Activated CD8-positive, alpha-beta memory T cell treated with anti-CD3 and anti-CD28 coated beads for 36 hours (primary cell): ENCODE results near the gene LIMCH1. TPM values are rescaled to one million over a fixed set of nuclear protein-coding genes. Genes with fewer than 3 reads are reported as not detected.

Experiments
- CTCF ChIA-PET: fragments of 350-600 bp; sonication (Branson Sonifier 250); formaldehyde crosslinking; loops from one replicate; lab custom pipeline; 2021; ENCODE audit warnings: antibody characterized with exemption; lab: Charles Lee
- POLR2A ChIA-PET: fragments of 350-600 bp; sonication (Branson Sonifier 250); formaldehyde crosslinking; loops from one replicate; lab custom pipeline; 2021; ENCODE audit warnings: antibody characterized with exemption; lab: Charles Lee
- total RNA-seq, 2 experiments: library from RNA; stranded (reverse); gene quantifications; one replicate each; pipeline ENCODE4 v1.2.3, GENCODE V29; 2021

LIMCH1 gene
- total RNA-seq, 2 experiments from 2014 or later: not detected

DNA sequence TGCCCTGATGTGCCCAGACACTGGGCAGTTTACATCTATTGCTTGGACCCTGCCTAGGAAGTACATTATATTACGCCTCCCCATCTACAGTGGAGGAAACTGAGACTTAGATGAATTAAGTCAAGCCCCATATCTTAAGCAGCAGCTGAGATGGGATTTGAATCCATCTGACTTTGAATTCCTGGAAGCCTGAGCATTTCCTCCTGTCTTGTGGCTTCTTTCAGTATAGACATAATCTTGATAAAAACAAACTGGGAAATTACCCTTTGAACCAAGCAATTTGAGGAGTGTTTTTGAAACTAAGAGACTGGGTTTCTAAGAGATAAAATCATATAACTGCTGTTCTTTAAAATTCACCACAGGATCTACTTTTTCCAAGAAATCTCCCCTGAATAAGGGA, 18.6 kb downstream of the LIMCH1 start:
- ChIA-PET POLR2A (no interaction called here), CTCF (no interaction called here)

GRCh38 chr4:41559940-41560516, 22.1 kb downstream of the LIMCH1 start:
- POLR2A ChIA-PET: no interaction called here
- CTCF ChIA-PET: no interaction called here

DNA sequence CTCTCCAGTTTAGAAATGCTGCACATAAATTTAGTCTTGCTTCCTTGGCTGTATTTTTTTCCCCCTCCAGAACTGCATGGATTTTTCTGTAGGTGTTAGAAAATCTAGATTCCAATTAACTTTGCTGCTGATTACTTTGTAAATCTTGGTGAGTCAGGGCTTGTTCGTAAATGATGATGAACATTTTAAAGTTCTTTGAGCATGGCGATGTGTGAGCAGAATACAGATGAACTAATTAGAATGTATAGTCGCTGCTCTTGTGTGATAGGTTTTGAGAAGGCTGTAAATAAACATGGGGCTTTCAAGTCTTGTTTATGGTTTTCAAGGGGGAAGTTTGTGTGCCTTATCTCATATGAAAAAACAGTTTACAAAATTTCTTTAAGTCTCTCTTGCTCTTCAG, 23.3 kb downstream of the LIMCH1 start:
- POLR2A ChIA-PET: no interaction called here
- CTCF ChIA-PET: no interaction called here

DNA sequence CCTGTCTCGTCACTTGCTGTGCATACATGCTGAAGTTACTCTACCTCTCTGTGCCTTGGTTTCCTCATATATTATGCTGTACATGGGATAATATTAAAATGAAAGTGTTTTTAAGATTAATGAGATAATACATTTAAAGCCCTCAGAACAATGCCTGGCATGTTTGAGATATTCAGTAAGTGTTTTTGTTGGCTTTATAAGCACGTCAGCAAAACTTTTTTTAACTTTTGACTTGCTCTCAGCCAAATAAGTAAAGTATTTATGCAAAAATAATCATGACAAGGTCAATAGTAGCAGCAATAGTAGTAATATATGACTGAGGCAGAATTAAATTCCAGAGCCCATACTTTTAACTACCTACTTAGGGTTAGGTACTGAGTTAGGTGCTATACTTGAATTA, 29.2 kb downstream of the LIMCH1 start:
- ChIA-PET CTCF (no interaction called here), POLR2A (no interaction called here)

GRCh38 chr4:41568363-41568762, 30.4 kb downstream of the LIMCH1 start:
- ChIA-PET POLR2A (no interaction called here), CTCF (no interaction called here)

GRCh38 chr4:41569961-41570360, 32.0 kb downstream of the LIMCH1 start:
- CTCF ChIA-PET: no interaction called here
- POLR2A ChIA-PET: no interaction called here

- ChIA-PET POLR2A (no interaction called here), CTCF (no interaction called here)
Observed at GRCh38 chr4:41571422-41571821, 33.5 kb downstream of the LIMCH1 start.

DNA sequence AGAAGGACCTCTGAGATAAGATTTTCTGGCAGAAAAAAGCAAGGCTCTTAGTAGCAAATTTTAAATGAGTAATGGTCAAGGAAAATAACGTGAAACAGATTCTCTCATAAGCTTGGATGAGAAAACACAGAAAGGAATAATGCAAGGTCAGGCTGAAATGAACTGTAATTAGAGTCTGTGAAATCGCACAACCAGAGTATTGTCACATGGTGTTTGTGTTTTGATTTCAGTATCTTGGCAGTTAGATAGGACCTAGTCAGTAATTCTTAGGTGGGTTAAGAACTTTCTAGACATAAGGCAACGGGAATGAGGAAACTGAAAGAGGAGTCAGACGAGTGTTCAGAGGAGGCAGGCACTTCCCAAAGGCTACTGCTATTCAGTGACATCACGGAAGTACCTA, 34.6 kb downstream of the LIMCH1 start:
- ChIA-PET CTCF (no interaction called here), POLR2A (no interaction called here)

DNA sequence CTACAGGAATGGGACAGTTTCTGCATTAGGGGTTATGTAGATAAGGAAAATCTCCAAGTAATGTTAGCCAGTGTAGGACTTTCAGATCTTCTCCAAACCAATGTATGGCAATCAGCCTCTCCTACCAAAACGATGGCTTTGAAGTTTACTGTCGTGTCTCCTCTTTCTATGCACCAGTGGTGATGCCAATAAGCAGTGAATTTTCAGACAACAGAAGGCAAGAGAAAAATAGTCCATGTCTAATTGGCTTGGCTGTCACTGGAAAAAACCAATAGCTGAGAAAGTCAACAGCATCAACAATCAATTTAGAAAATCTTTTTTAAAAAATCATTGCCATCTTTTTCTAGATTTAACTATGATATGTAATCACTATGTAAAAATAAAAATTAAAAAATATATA, 35.0 kb downstream of the LIMCH1 start:
- CTCF ChIA-PET: no interaction called here

GRCh38 chr4:41573502-41574001, 35.6 kb downstream of the LIMCH1 start:
- ChIA-PET POLR2A (no interaction called here), CTCF (no interaction called here)

More for the DNA sequence above, 35.0 kb downstream of the LIMCH1 start:
- POLR2A ChIA-PET: no interaction called here

DNA sequence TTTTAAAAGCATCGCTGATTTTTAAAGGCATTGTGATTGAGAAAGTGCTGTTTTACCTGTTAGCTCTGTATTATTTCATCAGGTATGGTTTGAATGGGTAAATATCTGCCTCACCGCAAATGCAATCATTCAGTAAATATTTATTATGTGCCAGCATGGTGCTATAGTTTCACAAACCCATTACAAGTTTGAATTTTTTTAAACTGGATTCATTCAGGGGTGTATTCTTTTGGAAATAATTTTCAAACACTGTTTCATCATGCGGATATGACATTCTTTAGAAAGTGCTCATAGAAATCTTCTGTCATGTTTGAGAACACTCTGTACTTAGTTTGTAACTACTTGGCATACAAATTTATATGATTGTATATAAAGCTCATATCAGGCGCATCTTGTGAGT, 37.2 kb downstream of the LIMCH1 start:
- ChIA-PET POLR2A (no interaction called here), CTCF (no interaction called here)

GRCh38 chr4:41575665-41576064, 37.7 kb downstream of the LIMCH1 start:
- POLR2A ChIA-PET: no interaction called here
- CTCF ChIA-PET: no interaction called here

GRCh38 chr4:41579043-41579442, 41.1 kb downstream of the LIMCH1 start:
- ChIA-PET CTCF (no interaction called here), POLR2A (no interaction called here)

GRCh38 chr4:41579526-41579925, 41.6 kb downstream of the LIMCH1 start:
- ChIA-PET POLR2A (no interaction called here), CTCF (no interaction called here)

- ChIA-PET POLR2A (no interaction called here), CTCF (no interaction called here)
Observed at GRCh38 chr4:41580007-41580406, 42.0 kb downstream of the LIMCH1 start.

DNA sequence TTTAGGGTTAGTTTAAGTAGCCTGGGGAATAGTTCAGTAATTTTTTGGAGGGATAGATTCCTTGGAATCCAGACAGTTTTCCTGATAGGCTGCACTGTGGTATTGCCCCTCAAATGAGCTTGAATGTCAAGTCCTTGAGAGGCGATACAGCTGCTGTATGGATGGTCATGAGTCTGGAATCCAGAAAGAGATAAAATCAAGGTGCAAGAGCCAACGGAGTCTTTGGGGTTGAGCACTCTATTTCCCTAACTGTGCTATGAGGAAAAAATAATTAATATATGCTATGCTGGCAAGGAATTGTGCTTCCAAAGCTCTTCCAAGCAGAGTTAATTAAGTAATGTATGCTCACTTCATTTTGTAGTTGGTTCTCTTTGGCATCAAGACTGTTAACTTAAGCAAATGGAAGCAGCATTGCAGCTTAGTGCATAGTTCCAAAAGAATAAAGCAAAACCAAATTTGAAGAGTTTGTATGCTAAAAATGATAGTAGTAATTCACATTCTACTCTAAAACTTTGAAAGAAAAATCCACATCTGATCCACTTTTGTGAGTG, 48.8 kb downstream of the LIMCH1 start:
- ChIA-PET POLR2A (no interaction called here), CTCF (no interaction called here)

- ChIA-PET POLR2A (no interaction called here), CTCF (no interaction called here)
Observed at GRCh38 chr4:41587286-41587685, 49.3 kb downstream of the LIMCH1 start.

DNA sequence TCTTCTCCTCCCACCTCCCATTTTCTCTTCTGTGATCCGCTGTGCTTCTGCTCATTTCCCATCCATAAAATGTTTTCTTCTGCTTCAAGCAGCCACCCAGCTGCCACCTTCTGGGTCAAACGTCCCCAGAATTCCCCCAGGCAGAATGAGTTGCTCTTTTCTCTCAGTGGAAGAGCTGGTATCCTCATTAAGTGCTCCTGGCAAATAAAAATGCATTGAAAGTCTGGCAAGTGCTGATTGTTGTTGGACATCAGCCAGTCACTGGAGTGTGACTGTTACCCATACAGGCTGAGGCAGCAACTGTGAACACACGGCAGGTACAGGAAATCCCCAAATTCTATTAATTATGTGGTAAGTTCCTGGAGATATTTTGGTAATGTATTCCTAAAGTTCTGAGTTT, 52.6 kb downstream of the LIMCH1 start:
- CTCF ChIA-PET: no interaction called here
- POLR2A ChIA-PET: no interaction called here

DNA sequence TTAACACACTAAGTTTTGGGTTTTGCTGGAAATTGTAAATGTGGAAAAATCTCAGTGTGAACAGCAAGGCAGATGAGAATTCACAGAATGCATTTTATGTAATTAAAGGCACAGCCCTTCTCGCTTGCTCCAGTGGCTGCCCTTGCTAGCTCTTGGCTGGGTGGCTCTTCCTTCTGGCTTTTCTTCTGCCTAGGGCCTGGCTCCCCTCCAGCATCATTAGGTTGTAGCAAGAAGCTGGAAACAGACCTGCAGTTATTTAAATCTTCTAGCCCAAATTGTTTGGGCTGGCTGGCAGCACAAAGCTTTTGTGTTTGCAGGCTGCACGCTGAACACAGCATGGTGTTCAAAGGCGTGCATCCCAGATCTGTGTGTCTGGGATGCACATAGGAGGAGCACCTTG, 56.5 kb downstream of the LIMCH1 start:
- POLR2A ChIA-PET: no interaction called here
- CTCF ChIA-PET: no interaction called here

GRCh38 chr4:41597494-41597893, 59.5 kb downstream of the LIMCH1 start:
- POLR2A ChIA-PET: no interaction called here

GRCh38 chr4:41598580-41598979, 60.6 kb downstream of the LIMCH1 start:
- CTCF ChIA-PET: no interaction called here
- POLR2A ChIA-PET: no interaction called here

More at GRCh38 chr4:41597494-41597893, 59.5 kb downstream of the LIMCH1 start:
- CTCF ChIA-PET: no interaction called here
